OCI-LY7 (cell line): ENCODE data around the gene CNPY1. TPM values are rescaled to one million over a fixed set of nuclear protein-coding genes. Genes with fewer than 3 reads are reported as not detected.

Experiments
- BruUV-seq: library from RNA; stranded (reverse); fragments of 400-500 nt; replicated peaks from 2 replicates; lab custom pipeline; 2021; lab: Mats Ljungman, UMichigan
- CTCF ChIA-PET: fragments of 300-600 bp; sonication (Branson Sonifier 250); formaldehyde crosslinking; loops from one replicate; lab custom pipeline; 2022; ENCODE audit warnings: antibody characterized with exemption; ENCODE audit not compliant: unreplicated experiment; lab: Charles Lee
- POLR2A ChIA-PET: fragments of 300-600 bp; sonication (Branson Sonifier 250); formaldehyde crosslinking; loops from one replicate; lab custom pipeline; 2022; ENCODE audit warnings: antibody characterized with exemption; lab: Charles Lee
- DNase-seq: peaks from one replicate; pipeline ENCODE4 v3.0.0-alpha.2; 2015; ENCODE audit warnings: low spot score
- H2AFZ ChIP-seq: fragments of 200-600 bp; sonication (generic), shearing (Covaris generic); 2 replicates; pipeline ENCODE4 v1.6.1; 2014; ENCODE audit warnings: mild to moderate bottlenecking, antibody characterized with exemption, low read length, moderate library complexity
- H3K27ac ChIP-seq: fragments of 200-600 bp; sonication (generic); 2 replicates; pipeline ENCODE4 v1.5.1; 2014; ENCODE audit warnings: mixed run types, low read depth, mild to moderate bottlenecking, moderate library complexity, low read length, inconsistent platforms; ENCODE audit not compliant: poor library complexity, severe bottlenecking
- H3K36me3 ChIP-seq: fragments of 200-600 bp; sonication (generic); 2 replicates; pipeline ENCODE4 v1.6.1; 2014; ENCODE audit warnings: mild to moderate bottlenecking, antibody characterized with exemption, low read length, moderate library complexity, mixed read lengths; ENCODE audit not compliant: insufficient read depth
- H3K4me1 ChIP-seq: fragments of 200-600 bp; sonication (generic); 2 replicates; pipeline ENCODE4 v1.5.1; 2014; ENCODE audit warnings: mild to moderate bottlenecking, low read length; ENCODE audit not compliant: insufficient read depth, poor library complexity, severe bottlenecking
- H3K4me2 ChIP-seq: fragments of 200-600 bp; sonication (generic); 2 replicates; pipeline ENCODE4 v1.6.1; 2014; ENCODE audit warnings: mild to moderate bottlenecking, low read length
- H3K4me3 ChIP-seq: fragments of 200-600 bp; sonication (generic); 2 replicates; pipeline ENCODE4 v1.5.1; 2014; ENCODE audit warnings: mild to moderate bottlenecking, low read depth, low read length; ENCODE audit not compliant: poor library complexity, severe bottlenecking
- H3K79me2 ChIP-seq: fragments of 200-600 bp; sonication (generic); 2 replicates; pipeline ENCODE4 v1.6.1; 2016; ENCODE audit warnings: low read depth, mild to moderate bottlenecking, low read length, moderate library complexity, mixed read lengths; ENCODE audit not compliant: insufficient read depth
- H3K9me2 ChIP-seq: fragments of 200-600 bp; sonication (generic); 2 replicates; pipeline ENCODE4 v1.6.1; 2016; ENCODE audit warnings: mild to moderate bottlenecking, low read length, mixed read lengths; ENCODE audit not compliant: insufficient read depth
- H3K9me3 ChIP-seq: fragments of 200-600 bp; sonication (generic); 2 replicates; pipeline ENCODE4 v1.6.1; 2014; ENCODE audit warnings: mild to moderate bottlenecking, mixed run types, low read length, mixed read lengths
- H4K20me1 ChIP-seq: fragments of 200-600 bp; sonication (generic); 2 replicates; pipeline ENCODE4 v1.6.1; 2014; ENCODE audit warnings: mild to moderate bottlenecking, antibody characterized with exemption, low read length, moderate library complexity, mixed read lengths; ENCODE audit not compliant: insufficient read depth
- CTCF ChIP-seq: fragments of 200-600 bp; sonication (generic); conservative IDR thresholded peaks from 2 replicates; pipeline ENCODE4 v1.5.1; 2014; ENCODE audit warnings: mild to moderate bottlenecking, antibody characterized with exemption, low read length, moderate library complexity, mixed read lengths
- EZH2phosphoT487 ChIP-seq: fragments of 200-600 bp; sonication (generic); IDR thresholded peaks from 2 replicates; pipeline ENCODE4 v1.6.1; 2018; ENCODE audit warnings: low read depth, borderline replicate concordance, mild to moderate bottlenecking, mixed run types, antibody characterized with exemption, low read length, moderate library complexity, mixed read lengths
- intact Hi-C: fragments of 100-400 bp; cut with micrococcal nuclease; formaldehyde crosslinking; loops from one replicate; pipeline ENCODE4 v1.10.0; 2022; ENCODE audit not compliant: unreplicated experiment
- total RNA-seq, 2 experiments: library from RNA; depleted of rRNA in 1 of 2; stranded (reverse); fragments of >200 nt in 1 of 2; shearing (Covaris generic) in 1 of 2; gene quantifications; 2 replicates each; pipeline ENCODE4 v1.2.3, GENCODE V29; 2014 to 2022

CNPY1 gene
- total RNA-seq, 2 experiments from 2014 or later = not detected

GRCh38 chr7:155467846-155468784, 78.2 kb downstream of the CNPY1 start:
- no peak overlapping the region for H3K4me3 ChIP-seq
- no TSS peak for BruUV-seq
- ChIA-PET POLR2A (no interaction called here), CTCF (no interaction called here)
- TF ChIP-seq EZH2phosphoT487 (no peak), CTCF (no peak)
- no peaks in the 10 kb centered on the region for H3K4me1 ChIP-seq
- no peaks in the 10 kb centered on the region for H4K20me1 ChIP-seq
- no peaks in the 10 kb centered on the region for H3K36me3 ChIP-seq
- no peak overlapping the region for H3K27ac ChIP-seq
- no peaks in the 10 kb centered on the region for H3K79me2 ChIP-seq
- intact Hi-C loops = no loop called here
- no peak overlapping the region for H2AFZ ChIP-seq
- no peak for DNase-seq
- H3K4me2 ChIP-seq = no peak overlapping the region
- H3K9me3 ChIP-seq = no peaks in the 10 kb centered on the region
- H3K9me2 ChIP-seq = no peaks in the 10 kb centered on the region

- no peak for DNase-seq
- no peak for TF ChIP-seq EZH2phosphoT487
- TF ChIP-seq CTCF = no peak
These were observed 79.3 kb downstream of the CNPY1 start for GRCh38 chr7:155466814-155467733.

More at GRCh38 chr7:155466814-155467733, 79.3 kb downstream of the CNPY1 start:
- Histone ChIP-seq H3K36me3 (no peaks in the 10 kb centered on the region), H4K20me1 (no peaks in the 10 kb centered on the region), H3K4me1 (no peaks in the 10 kb centered on the region), H3K27ac (no peak overlapping the region), H3K4me2 (no peak overlapping the region), H3K9me3 (no peaks in the 10 kb centered on the region), H3K9me2 (no peaks in the 10 kb centered on the region), H3K4me3 (no peak overlapping the region), H3K79me2 (no peaks in the 10 kb centered on the region), H2AFZ (no peak overlapping the region)
- BruUV-seq = no TSS peak
- ChIA-PET POLR2A (no interaction called here), CTCF (no interaction called here)
- intact Hi-C loops = no loop called here
